GM12865 (cell line): ENCODE results near the gene CDX2.
"Not testable (repeated sequence)": the region's sequence is repeated elsewhere in the genome, so short reads cannot be mapped to it uniquely, and the experiment has no call there.

ENCODE experiments used
- DNase-seq: peaks from one replicate; pipeline ENCODE4 v3.0.0; 2010; ENCODE audit warnings: low read depth
- H3K4me3 ChIP-seq: 2 replicates; pipeline ENCODE4 v1.5.1; 2011; ENCODE audit warnings: mild to moderate bottlenecking, low read depth, low read length, control low read depth
- CTCF ChIP-seq: IDR thresholded peaks from 2 replicates; pipeline ENCODE4 v1.5.1; 2011; ENCODE audit warnings: low read length, control low read depth, low read depth, inconsistent platforms; ENCODE audit not compliant: insufficient read depth; ENCODE audit errors: missing control alignments

Gene CDX2

GRCh38 chr13:27965343-27965739, 3.8 kb downstream of the CDX2 start:
- no peak for DNase-seq
- no peak overlapping the region for H3K4me3 ChIP-seq
- TF ChIP-seq CTCF = no peak

DNA sequence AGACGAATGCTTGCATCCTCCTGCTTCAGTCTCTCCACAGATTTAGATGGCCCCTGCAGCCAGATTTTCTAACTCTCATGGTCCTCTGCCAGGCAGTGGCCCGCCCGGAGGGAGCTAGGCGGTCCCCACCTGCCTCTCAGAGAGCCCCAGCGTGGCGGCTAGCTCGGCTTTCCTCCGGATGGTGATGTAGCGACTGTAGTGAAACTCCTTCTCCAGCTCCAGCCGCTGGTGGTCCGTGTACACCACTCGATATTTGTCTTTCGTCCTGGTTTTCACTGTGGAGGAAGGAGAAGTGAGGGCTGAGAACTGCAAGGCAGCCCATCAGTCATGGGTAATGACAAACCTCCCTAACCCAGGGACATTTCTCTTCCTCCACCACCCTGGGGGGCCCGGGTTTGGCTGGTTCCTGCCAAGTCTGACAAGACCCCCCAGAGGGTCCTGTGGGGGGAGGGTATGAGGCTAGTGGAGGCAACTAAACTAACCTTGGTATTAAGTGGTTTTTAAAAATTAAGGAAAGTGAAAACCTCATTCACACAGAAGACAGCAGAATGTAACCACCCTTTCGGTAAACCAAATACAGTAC, 4.3 kb downstream of the CDX2 start:
- no peak overlapping the region for H3K4me3 ChIP-seq
- no peak for TF ChIP-seq CTCF
- no peak for DNase-seq

DNA sequence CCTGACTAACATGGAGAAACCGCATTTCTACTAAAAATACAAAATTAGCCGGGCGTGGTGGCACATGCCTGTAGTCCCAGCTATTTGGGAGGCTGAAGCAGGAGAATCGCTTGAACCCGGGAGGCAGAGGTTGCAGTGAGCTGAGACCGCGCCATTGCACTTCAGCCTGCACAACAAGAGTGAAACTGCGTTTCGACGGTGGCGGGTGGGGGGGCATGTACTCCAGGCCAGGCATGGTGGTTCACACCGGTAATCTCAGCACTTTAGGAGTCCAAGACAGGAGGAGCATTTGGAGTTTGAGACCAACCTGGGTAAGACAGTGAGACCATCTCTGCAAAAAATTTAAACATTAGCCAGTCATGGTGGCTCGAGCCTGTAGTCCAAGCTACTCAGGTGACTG, 4.9 kb downstream of the CDX2 start:
- H3K4me3 ChIP-seq, DNase-seq: not testable (repeated sequence)

DNA sequence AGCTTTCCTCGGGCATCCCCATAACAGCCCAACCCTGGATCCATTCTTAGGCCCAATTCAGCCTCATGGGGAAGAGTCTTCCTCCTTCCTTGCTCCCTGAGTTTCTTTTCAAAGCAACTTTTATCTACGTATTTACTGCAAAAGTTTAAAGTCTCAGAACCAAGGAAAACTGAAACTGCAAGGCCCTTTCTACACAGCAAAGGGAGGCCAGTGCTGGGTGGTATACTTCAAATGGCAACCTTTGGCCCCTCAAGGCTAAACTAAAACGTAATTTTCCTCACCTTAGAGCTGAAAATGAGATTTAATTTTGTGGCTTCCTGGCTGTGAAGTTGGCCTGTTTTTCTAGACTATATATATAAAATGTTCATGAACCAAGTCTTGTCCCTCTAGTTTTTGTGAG, 5.6 kb downstream of the CDX2 start:
- DNase-seq = no peak
- no peak for TF ChIP-seq CTCF
- H3K4me3 ChIP-seq = no peak overlapping the region

DNA sequence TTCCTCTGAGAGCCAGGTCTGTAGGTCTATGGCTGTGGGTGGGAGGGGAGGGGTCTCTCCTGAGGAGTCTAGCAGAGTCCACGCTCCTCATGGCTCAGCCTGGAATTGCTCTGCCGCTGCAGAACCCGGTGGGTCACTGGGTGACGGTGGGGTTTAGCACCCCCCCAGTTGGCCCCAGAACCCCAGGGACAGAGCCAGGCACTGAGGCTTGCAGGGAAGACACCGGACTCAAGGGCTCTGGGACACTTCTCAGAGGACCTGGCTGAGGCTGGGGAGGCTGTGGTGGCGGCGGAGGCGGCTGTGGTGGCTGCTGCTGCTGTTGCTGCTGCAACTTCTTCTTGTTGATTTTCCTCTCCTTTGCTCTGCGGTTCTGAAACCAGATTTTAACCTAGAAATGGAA, 6.1 kb downstream of the CDX2 start:
- DNase-seq = no peak
- TF ChIP-seq CTCF = no peak
- no peak overlapping the region for H3K4me3 ChIP-seq

GRCh38 chr13:27962128-27962841, 6.8 kb downstream of the CDX2 start:
- no peak for TF ChIP-seq CTCF
- no peak overlapping the region for H3K4me3 ChIP-seq
- DNase-seq = no peak

- no peak overlapping the region for H3K4me3 ChIP-seq
- DNase-seq = no peak
- no peak for TF ChIP-seq CTCF
These were observed 7.7 kb downstream of the CDX2 start for GRCh38 chr13:27961227-27962085.
